ENCODE data around the gene DPP6.

DPP6 gene

GRCh38 chr7:154451480-154452457 lies 399.6 kb downstream of the DPP6 start:
- DNase-seq (ENCODE audit: low read depth in 2 of 2), result no peak

GRCh38 chr7:154463794-154464193 lies 411.6 kb downstream of the DPP6 start:
- DNase-seq (ENCODE audit: low read depth in 2 of 2), result no peak

DNA sequence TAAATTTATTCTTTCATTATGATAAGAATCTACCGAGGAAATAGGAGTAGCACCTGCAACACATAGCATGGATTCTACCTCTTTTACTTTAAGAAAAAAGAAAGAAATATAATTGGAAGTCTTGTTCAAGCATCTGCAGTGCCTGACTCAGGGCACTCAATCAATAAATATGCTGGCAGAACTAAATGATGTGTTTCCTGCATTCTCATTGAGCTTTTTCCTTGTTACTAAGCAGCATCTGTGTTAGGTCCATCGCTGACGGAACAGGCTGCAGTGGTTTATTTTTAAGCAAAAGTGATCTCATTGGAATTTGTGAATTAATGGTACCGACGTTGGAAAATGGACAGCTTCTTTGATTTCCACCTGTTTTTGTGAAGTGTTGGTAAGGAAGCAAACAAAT lies 417.5 kb downstream of the DPP6 start:
- DNase-seq (ENCODE audit: low read depth in 2 of 2), result no peak

GRCh38 chr7:154472343-154472742 lies 420.1 kb downstream of the DPP6 start:
- DNase-seq (ENCODE audit: low read depth in 2 of 2), result no peak

DNA sequence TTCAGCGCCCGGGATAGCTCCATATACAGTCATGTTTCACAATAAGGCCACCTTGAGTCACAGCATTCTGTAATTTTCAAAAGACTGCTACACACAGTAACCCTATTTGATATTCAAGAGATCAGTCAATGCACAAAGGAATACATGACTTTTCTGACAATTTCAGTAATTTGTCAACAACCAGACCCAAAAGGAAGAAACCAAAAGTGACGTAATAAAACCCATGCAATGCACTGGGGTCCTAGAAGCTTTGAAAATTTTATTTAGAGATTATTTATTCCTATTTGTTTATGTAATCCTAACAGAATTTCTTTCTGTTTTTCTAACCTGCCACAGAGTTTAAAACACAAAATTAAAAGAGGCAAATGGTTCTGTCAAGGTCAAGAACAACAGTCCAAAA lies 421.2 kb downstream of the DPP6 start:
- DNase-seq (ENCODE audit: low read depth in 2 of 2), result no peak

- no peak for DNase-seq (ENCODE audit: low read depth in 2 of 2)
These were observed 422.8 kb downstream of the DPP6 start for GRCh38 chr7:154474903-154475520.

DNA sequence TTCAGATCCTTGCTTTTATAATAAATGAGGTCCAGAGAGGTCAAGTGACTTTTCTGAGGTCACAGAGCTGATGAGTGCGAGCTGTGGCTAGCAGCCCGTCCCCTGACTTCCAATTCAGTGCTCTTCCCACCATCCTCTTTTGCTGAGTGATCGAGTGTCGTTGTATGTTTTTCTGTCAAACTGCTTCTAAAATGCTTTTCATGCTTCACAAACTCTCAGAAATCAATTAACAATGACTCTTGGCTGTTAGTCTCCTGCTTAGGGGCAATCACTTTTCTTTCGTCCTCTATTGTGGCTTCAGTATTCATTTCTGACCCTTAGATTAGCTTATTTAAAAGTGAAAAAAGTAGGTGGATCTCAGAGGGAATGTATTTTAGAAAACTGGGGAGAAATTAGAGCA lies 423.7 kb downstream of the DPP6 start:
- no peak for DNase-seq (ENCODE audit: low read depth in 2 of 2)

DNA sequence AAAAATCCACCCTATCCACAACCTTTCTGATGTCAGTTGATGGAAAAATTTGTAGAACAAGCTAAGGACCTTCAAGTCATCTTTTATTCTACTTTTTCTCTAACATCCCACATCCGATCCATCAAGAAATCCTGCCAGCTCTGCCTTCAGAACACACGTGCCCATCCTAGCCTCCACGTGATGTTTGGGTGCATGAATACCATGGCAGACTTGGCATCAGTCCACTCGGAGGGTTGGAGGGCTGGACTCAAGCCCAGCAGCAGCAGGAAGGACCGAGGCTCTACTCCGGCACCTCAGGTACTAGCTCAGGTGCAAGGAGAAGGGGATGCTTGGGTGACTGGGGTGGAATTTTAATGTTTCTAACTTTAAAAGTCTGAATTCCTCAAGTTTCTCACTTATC lies 428.6 kb downstream of the DPP6 start:
- no peak for DNase-seq (ENCODE audit: low read depth in 2 of 2)

DNA sequence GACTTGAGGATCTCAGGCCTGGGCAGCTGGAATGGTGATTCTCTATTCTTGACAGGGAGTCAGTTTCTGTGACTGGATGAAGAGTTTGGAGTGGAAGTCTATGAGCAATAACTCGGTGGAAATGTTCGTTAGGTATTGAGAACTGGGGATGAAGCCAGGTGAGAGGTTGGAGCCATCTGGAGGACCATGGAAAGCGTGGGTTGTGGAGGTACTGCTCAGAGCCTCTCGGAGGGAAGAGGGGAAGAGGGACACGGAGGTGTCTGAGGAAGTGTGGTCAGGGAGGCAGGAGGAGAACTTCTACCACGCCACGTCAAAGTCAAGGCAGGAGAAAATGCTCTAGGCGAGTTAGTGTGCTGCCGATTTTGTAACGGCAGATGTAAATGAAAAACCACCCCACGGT lies 430.7 kb downstream of the DPP6 start:
- no peak for DNase-seq (ENCODE audit: low read depth in 2 of 2)

DNA sequence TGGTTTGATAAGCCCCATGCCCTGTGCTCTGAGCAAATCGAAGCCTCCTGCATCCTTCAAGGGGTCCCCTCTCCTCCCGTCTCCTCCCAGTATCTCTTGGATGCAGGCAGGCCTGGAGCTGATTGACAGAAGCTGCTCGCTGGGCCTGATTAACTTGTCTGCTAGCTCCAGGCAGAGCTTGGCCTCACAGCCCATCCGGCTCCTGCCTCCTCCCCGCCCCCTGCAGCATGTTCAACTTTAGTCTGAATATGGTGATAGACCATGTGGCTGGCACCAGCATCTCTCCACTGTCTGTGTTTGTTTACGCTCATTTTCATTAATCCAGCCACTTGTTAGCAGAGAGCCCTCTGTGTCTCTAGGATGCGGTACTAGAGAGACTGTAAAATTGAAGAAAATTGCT lies 432.2 kb downstream of the DPP6 start:
- no peak for DNase-seq (ENCODE audit: low read depth in 2 of 2)

- DNase-seq (ENCODE audit: low read depth in 2 of 2), result no peak
These were observed 432.7 kb downstream of the DPP6 start for GRCh38 chr7:154484943-154485342.

DNA sequence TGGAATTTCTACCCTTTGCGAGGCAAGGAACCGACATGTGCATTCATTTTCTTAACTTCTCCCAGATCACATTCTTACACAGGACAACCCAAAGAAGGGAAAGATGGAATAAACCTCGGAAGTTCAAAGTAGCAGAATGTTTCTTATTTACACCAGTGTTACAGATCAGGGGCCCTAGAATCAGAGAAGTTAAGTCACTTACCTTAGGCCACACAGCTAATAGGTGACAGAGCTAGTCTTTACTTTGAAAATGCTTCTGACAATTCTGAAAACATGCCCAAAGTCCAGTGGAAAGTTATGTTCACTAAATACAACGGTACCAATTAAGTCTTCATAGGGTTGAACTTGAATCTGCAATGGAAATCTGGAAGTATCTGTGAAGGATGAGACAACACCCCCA lies 437.7 kb downstream of the DPP6 start:
- DNase-seq (ENCODE audit: low read depth in 2 of 2), result no peak

GRCh38 chr7:154493594-154493993 lies 441.4 kb downstream of the DPP6 start:
- no peak for DNase-seq (ENCODE audit: low read depth in 2 of 2)

DNA sequence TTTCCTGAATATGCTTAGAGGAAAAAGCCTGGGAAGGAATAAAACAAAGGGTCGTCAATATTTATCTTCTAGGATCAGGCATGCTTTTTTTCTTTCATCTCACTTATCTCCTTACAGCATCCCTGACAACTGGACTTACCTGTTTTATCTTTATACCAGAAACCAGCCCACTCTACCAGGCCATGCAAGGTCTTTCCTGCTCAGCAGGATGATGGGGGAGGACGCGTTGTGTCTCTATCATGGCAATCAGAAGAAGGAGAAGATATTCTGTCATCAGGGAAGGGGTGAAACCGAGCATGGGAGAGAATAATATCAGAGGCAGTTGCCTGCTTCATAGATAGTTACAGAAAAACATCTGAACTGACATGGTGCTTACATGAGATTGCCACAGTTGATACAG lies 445.6 kb downstream of the DPP6 start:
- no peak for DNase-seq (ENCODE audit: low read depth in 2 of 2)

DNA sequence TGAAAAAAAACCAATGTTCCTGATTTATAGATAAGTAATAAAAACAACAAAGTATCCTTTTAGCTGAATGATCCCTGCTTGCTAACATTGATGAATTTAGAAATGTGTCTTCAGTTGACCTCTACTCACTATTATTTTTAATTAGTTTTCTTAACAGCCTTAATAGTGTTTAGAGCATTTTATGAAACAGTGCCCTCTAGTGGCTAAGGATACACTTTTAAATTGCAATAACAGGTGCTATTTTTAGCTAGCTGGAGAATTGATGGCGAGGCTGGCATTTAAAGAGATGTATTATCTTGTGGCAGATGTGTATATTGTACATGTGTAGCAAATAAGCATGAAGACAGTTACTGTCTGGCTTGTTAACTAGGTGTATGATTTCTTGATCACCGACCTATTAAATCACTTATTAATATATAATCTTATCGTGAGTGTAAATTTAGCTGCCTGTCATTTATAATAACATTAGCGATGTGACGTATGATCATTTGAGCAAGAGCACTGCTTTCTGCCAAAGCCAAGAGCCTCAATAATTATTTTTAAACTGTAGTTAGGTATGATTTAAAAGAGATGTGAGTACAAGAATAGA lies 451.9 kb downstream of the DPP6 start:
- DNase-seq (ENCODE audit: low read depth in 2 of 2), result no peak

- DNase-seq (ENCODE audit: low read depth in 2 of 2), result no peak
These were observed 452.7 kb downstream of the DPP6 start for GRCh38 chr7:154504918-154505317.

- no peak for DNase-seq (ENCODE audit: low read depth in 2 of 2)
These were observed 453.2 kb downstream of the DPP6 start for GRCh38 chr7:154505362-154505761.

GRCh38 chr7:154509192-154509591 lies 457.0 kb downstream of the DPP6 start:
- DNase-seq (ENCODE audit: low read depth in 2 of 2), result no peak

DNA sequence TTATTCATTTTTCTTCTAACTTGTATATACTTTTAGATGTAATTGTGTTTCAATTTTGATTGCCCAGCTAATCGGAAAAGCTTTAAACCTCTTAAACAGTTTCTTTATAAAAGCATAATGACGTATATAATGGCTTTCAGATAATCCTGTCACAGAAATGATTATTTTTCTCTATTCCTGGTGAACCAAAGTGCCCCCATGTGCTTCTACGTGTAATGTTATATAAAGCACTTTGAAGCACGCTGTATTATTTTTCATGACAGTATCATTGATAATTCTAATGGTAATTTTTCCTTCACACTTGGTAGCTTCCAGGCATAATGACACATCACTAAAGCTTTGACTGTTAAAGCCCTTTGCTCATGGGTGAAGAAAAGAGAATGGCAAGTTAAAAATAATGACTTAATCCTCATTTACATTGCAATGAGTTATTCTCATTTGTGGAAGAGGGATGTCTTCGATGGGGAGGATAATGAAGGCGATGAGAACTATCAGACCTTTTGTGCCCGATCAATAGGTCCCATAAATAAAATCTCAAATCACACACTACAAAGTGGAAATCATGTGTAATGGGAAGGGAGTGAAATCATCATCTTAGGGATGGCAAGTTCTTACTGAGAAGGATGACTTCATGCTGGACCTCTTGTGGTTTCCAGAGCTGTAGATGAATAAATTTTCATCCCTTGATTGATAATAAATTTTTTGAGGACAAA lies 460.1 kb downstream of the DPP6 start:
- no peak for DNase-seq (ENCODE audit: low read depth in 2 of 2)

GRCh38 chr7:154517768-154518167 lies 465.6 kb downstream of the DPP6 start:
- DNase-seq (ENCODE audit: low read depth in 2 of 2), result no peak

DNA sequence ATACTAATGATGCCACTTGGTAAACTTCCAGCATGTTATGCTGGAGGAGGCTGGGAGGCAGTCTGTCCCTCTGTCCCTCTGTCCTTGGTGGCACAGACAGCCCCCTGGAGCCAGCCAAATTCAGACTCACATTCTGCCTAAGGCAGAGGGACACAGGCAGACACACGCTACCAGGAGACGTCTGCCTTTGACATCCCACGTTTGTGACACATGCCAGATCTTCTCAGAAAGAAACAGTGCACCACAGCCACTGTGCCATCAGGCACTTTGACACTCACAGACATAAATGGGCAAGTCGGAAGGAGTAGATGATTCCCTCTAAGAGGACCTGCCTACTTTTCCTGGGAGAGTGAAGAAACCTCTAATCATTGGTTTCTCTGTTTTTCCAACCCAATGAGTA lies 467.0 kb downstream of the DPP6 start:
- no peak for DNase-seq (ENCODE audit: low read depth in 2 of 2)

DNA sequence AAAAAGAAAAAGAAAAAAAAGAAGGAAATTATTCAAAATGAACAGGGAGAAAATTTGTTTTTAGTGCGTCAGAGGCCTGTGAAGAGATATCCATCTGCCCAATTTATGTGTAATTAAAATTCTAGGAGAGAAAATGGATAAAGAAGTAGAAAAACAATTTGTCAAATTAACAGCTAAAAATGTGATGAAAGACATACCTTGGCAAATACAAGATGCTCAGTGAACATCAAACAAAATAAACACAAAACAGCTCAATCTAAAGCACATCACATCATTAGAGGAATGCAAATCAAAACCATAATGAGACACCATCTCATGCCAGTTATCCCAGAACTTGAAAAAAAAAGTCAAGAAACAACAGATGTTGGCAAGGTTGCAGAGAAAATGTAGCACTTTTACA lies 477.9 kb downstream of the DPP6 start:
- no peak for DNase-seq (ENCODE audit: low read depth in 2 of 2)

Data from fibroblast of skin of left biceps (primary cell).